Lower leg skin (tissue), 4 donors: ENCODE measurements around the gene NUDT19. TPM values are rescaled to one million over a fixed set of nuclear protein-coding genes. Genes with fewer than 3 reads are reported as not detected.

Source experiments
- DNase-seq, 2 donors: peaks; one replicate each; pipeline ENCODE4 v3.0.0-alpha.2; 2019; ENCODE audit warnings: low spot score in 2 of 2
- H3K4me3 ChIP-seq: fragments of 200-600 bp; sonication (generic); 2 replicates; pipeline ENCODE4 v1.5.1; 2017; ENCODE audit warnings: mild to moderate bottlenecking, low read depth; ENCODE audit not compliant: poor library complexity, severe bottlenecking
- CTCF ChIP-seq, 3 donors: fragments of 450-650 bp; IDR thresholded peaks; one replicate each; pipeline ENCODE4 v1.5.1; 2016; ENCODE audit warnings: antibody characterized with exemption in 3 of 3, mild to moderate bottlenecking in 3 of 3, moderate library complexity in 2 of 3
- POLR2A ChIP-seq, 2 donors: fragments of 450-650 bp; IDR thresholded peaks; one replicate each; pipeline ENCODE4 v1.6.1; 2016 to 2017; ENCODE audit warnings: antibody characterized with exemption in 2 of 2, mild to moderate bottlenecking in 1 of 2, moderate library complexity in 1 of 2
- WGBS, 2 donors: methylation state at CpG; one replicate each; pipeline ENCODE4 v1.1.5; 2018; 5-methylcytosine and 5-hydroxymethylcytosine counted together
- intact Hi-C: fragments of 100-400 bp; cut with DNase I; formaldehyde crosslinking; loops from one replicate; pipeline ENCODE4 v1.15.0; 2023; ENCODE audit warnings: low total_unique reads
- total RNA-seq, 4 donors: library from RNA; depleted of rRNA; stranded (reverse); fragments of >200 nt; gene quantifications; one replicate each; pipeline ENCODE4 v1.1.0, GENCODE V29; 2016

The NUDT19 gene
- total RNA-seq, 4 donors from 2014 or later: 14.8 to 19.2 (median 18.6) TPM

GRCh38 chr19:32661318-32661717 lies 30.3 kb upstream of the NUDT19 start:
- WGBS, 2 donors: 91 to 92% methylated on average over 7 of the region's 7 CpGs
- no peak overlapping the region for H3K4me3 ChIP-seq
- TF ChIP-seq POLR2A (IDR thresholded peaks at IDR 0.05) (no peak), CTCF (IDR thresholded peaks at IDR 0.05) (no peak)
- DNase-seq: no peak
- intact Hi-C loops: no loop called here

- WGBS, 2 donors: 49 to 76% methylated on average over 3 of the region's 3 CpGs
- no peak overlapping the region for H3K4me3 ChIP-seq
- TF ChIP-seq POLR2A (IDR thresholded peaks at IDR 0.05) (no peak), CTCF (IDR thresholded peaks at IDR 0.05) (no peak)
- no peak for DNase-seq
- intact Hi-C loops: no loop called here
Observed at GRCh38 chr19:32662186-32662585, 29.4 kb upstream of the NUDT19 start.

- no peak overlapping the region for H3K4me3 ChIP-seq
- DNase-seq: no peak
- TF ChIP-seq POLR2A (IDR thresholded peaks at IDR 0.05): no peak
- no peak for TF ChIP-seq CTCF (IDR thresholded peaks at IDR 0.05)
- WGBS, 2 donors: 94 to 96% methylated on average over 6 of the region's 6 CpGs
- intact Hi-C loops: no loop called here
Observed at GRCh38 chr19:32666084-32666483, 25.5 kb upstream of the NUDT19 start.

- TF ChIP-seq POLR2A (IDR thresholded peaks at IDR 0.05): no peak
- TF ChIP-seq CTCF (IDR thresholded peaks at IDR 0.05): no peak
- intact Hi-C loops: no loop called here
- H3K4me3 ChIP-seq: no peak overlapping the region
- DNase-seq: no peak
- WGBS, 2 donors: 86 to 93% methylated on average over 3 of the region's 3 CpGs
Observed at GRCh38 chr19:32669310-32669709, 22.3 kb upstream of the NUDT19 start.

GRCh38 chr19:32671883-32672593 lies 19.6 kb upstream of the NUDT19 start:
- DNase-seq: no peak
- intact Hi-C loops: no loop called here
- 66 to 80% methylated on average over 14 of the region's 14 CpGs for WGBS, 2 donors
- H3K4me3 ChIP-seq: no peak overlapping the region
- no peak for TF ChIP-seq POLR2A (IDR thresholded peaks at IDR 0.05)
- TF ChIP-seq CTCF (IDR thresholded peaks at IDR 0.05): no peak

- WGBS, 2 donors: 73 to 90% methylated on average over 3 of the region's 3 CpGs
- DNase-seq: no peak
- H3K4me3 ChIP-seq: no peak overlapping the region
- no peak for TF ChIP-seq POLR2A (IDR thresholded peaks at IDR 0.05)
- no peak for TF ChIP-seq CTCF (IDR thresholded peaks at IDR 0.05)
- intact Hi-C loops: no loop called here
Observed at GRCh38 chr19:32672841-32673240, 18.8 kb upstream of the NUDT19 start.
